Type B pancreatic cell (in vitro differentiated cells): ENCODE results near the gene C14orf39. TPM values are rescaled to one million over a fixed set of nuclear protein-coding genes. Genes with fewer than 3 reads are reported as not detected.
"Not testable (repeated sequence)": the region's sequence is repeated elsewhere in the genome, so short reads cannot be mapped to it uniquely, and the experiment has no call there.

Source experiments
- DNase-seq: peaks from one replicate; pipeline ENCODE4 v3.0.0; 2021; ENCODE audit warnings: mixed read lengths; ENCODE audit not compliant: unreplicated experiment; ENCODE audit errors: extremely low spot score
- H3K27ac Mint-ChIP-seq: 2 replicates; pipeline ENCODE4 v1.8.0; 2021; ENCODE audit warnings: mild to moderate bottlenecking, mixed read lengths
- H3K27me3 Mint-ChIP-seq: 2 replicates; pipeline ENCODE4 v1.8.0; 2021; ENCODE audit warnings: mixed read lengths
- H3K36me3 Mint-ChIP-seq: 2 replicates; pipeline ENCODE4 v1.8.0; 2021; ENCODE audit warnings: mixed read lengths
- H3K4me1 Mint-ChIP-seq: one replicate; pipeline ENCODE4 v1.8.0; 2021; ENCODE audit warnings: mixed read lengths; ENCODE audit not compliant: unreplicated experiment
- H3K4me3 Mint-ChIP-seq: 2 replicates; pipeline ENCODE4 v1.8.0; 2021; ENCODE audit warnings: mild to moderate bottlenecking, mixed read lengths
- H3K9me3 Mint-ChIP-seq: 2 replicates; pipeline ENCODE4 v1.8.0; 2021; ENCODE audit warnings: mixed read lengths
- total RNA-seq: library from RNA; stranded (reverse); gene quantifications from 2 replicates; pipeline ENCODE4 v1.2.1, GENCODE V29; 2021; ENCODE audit warnings: low replicate concordance
- TF ChIP-seq, protein P1 (sequence below): fragments of 200-600 bp; sonication (generic); conservative IDR thresholded peaks from 2 replicates; pipeline ENCODE4 v1.5.0; 2021; ENCODE audit warnings: antibody characterized with exemption, mild to moderate bottlenecking

C14orf39 gene
- total RNA-seq, 1 donor from 2014 or later = 0.80 TPM

DNA sequence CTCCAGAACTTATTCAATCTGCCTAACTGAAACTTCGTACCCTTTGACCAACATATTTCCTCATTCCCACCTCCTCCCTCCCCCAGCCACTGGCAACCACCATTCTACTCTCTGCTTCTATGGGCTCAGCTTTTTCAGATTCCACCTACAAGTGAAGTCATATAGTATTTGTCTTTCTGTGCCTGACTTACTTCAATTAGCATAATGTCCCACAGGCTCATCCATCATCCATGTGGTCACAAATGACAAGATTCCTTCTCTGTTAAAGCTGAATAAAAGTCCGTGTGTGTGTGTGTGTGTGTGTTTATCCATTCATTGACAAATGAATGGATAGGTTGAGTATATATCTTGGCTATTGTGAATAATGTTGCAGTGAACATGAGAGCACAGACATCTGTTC, 1.3 kb upstream of the C14orf39 start:
- peaks cover 36% of the 10 kb centered on the region for H3K27me3 Mint-ChIP-seq
- no peak overlapping the region for H3K27ac Mint-ChIP-seq
- H3K36me3 Mint-ChIP-seq = no peaks in the 10 kb centered on the region
- no peak for DNase-seq
- H3K4me1 Mint-ChIP-seq = no peaks in the 10 kb centered on the region
- no peak overlapping the region for H3K4me3 Mint-ChIP-seq
- TF ChIP-seq, protein P1, sequence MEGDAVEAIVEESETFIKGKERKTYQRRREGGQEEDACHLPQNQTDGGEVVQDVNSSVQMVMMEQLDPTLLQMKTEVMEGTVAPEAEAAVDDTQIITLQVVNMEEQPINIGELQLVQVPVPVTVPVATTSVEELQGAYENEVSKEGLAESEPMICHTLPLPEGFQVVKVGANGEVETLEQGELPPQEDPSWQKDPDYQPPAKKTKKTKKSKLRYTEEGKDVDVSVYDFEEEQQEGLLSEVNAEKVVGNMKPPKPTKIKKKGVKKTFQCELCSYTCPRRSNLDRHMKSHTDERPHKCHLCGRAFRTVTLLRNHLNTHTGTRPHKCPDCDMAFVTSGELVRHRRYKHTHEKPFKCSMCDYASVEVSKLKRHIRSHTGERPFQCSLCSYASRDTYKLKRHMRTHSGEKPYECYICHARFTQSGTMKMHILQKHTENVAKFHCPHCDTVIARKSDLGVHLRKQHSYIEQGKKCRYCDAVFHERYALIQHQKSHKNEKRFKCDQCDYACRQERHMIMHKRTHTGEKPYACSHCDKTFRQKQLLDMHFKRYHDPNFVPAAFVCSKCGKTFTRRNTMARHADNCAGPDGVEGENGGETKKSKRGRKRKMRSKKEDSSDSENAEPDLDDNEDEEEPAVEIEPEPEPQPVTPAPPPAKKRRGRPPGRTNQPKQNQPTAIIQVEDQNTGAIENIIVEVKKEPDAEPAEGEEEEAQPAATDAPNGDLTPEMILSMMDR = no peak
- H3K9me3 Mint-ChIP-seq = no peaks in the 10 kb centered on the region

DNA sequence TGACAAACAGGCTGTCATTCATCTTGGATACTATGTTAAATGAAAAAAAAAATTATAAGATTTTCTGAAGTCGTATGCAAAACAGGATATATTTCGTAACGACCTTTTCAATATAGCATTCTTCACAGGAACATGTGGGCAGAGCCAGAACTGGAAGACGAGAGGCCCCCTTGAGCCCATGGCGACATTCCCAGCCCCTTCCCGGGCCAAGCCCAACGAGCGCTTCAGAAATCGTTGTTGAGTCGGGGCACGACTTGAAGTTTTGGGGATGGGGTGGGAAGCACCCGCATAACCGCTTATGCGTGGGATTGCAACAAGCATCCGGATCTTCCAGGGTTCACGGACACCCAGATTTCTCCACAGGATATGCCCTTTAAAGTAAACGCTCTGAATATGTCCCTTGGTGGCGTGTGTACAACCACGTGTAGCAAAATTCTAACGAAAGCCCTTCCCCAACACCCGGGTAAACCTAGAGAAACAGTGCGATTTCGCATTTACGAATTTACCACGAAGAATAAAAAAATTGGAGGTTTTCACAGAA, 736 bp downstream of the C14orf39 start:
- peak overlapping the region; percentile 89 for H3K4me3 Mint-ChIP-seq
- no peak for DNase-seq
- H3K9me3 Mint-ChIP-seq = peaks cover 5% of the 10 kb centered on the region
- H3K36me3 Mint-ChIP-seq = peaks cover 5% of the 10 kb centered on the region
- H3K4me1 Mint-ChIP-seq = no peaks in the 10 kb centered on the region
- TF ChIP-seq, protein P1 = no peak
- H3K27ac Mint-ChIP-seq = peak overlapping the region; percentile 21
- H3K27me3 Mint-ChIP-seq = peaks cover 25% of the 10 kb centered on the region

DNA sequence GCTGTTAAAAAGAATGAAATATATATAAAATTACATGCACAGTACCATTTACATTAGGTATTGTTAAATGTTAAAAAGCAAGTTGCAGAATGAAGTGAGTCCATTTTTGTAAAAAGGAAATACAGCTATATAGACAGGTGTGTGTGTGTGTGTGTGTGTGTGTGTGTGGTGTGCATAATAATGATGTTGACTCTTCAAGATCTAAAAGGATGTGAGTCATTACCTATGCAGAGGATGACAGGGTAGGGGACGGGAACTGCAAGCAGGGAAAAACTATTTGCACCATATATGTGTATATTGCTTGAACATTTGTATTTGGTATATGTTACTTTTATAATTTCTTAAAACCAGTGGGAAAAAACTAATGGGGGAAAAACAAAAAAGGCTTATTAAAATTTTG, 3.1 kb downstream of the C14orf39 start:
- Mint-ChIP-seq H3K4me1 (no peaks in the 10 kb centered on the region), H3K4me3 (no peak overlapping the region)

DNA sequence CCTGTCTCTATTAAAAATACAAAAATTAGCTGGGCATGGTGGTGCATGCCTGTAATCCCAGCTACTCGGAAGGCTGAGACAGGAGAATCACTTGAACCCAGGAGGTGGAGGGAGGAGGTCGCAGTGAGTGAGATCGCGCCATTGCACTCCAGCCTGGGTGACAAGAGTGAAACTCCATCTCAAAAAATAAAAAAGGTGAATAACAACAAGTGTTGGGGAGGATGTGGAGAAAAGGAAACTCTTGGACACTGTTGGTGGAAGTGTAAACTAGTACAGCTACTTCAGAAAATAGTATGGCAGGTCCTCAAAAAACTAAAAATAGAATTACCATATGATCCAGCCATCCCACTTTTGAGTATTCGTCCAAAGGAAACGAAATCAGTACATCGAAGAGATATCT, 5.6 kb downstream of the C14orf39 start:
- H3K27ac Mint-ChIP-seq, H3K4me3 Mint-ChIP-seq, H3K9me3 Mint-ChIP-seq, H3K4me1 Mint-ChIP-seq, H3K36me3 Mint-ChIP-seq, DNase-seq: not testable (repeated sequence)
- peaks cover 22% of the 10 kb centered on the region for H3K27me3 Mint-ChIP-seq

More for the DNA sequence above, 3.1 kb downstream of the C14orf39 start:
- DNase-seq = no peak
- no peak overlapping the region for H3K27ac Mint-ChIP-seq
- peaks cover 9% of the 10 kb centered on the region for H3K9me3 Mint-ChIP-seq
- H3K36me3 Mint-ChIP-seq = peaks cover 5% of the 10 kb centered on the region
- TF ChIP-seq, protein P1 = no peak
- H3K27me3 Mint-ChIP-seq = peaks cover 25% of the 10 kb centered on the region

DNA sequence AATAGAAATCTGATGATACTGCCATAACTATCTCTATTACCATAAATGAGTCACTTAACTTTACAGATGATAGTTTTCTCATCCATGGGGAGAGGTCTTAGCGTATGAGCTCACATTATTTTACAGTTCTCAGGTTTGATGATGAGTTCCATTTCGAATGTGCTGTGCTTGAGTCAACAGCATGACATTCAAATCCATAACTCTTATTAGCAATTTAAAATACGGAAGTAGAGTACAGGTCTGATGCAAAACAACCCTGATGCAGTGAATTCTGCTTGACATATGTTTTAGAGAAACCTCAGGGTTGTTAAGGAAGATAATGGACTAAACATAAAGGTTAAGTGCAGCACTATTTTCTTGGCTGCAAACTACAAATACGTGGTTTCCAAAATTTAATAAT, 30.0 kb downstream of the C14orf39 start:
- TF ChIP-seq, protein P1 = no peak
- no peaks in the 10 kb centered on the region for H3K36me3 Mint-ChIP-seq
- H3K9me3 Mint-ChIP-seq = no peaks in the 10 kb centered on the region
- DNase-seq = no peak
- no peak overlapping the region for H3K4me3 Mint-ChIP-seq
- peaks cover 9% of the 10 kb centered on the region for H3K27me3 Mint-ChIP-seq
- no peaks in the 10 kb centered on the region for H3K4me1 Mint-ChIP-seq
- no peak overlapping the region for H3K27ac Mint-ChIP-seq

DNA sequence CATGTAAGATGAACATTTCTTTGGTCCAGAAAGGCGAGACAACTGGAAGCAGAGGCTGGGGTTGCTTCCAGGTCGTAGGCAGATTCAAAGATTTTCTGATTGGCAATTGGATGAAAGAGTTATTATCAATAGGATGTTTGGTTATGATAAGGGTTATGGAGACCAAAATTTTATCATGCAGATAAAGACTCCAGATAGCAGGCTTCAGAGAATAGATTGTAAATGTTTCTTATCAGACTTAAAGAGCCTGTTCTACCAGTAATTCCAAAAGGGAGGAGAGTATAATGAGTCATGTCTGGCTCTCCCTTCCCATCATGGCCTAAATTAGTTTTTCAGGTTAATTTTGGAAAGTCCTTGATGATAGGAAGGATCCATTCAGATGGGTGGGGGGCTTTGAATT, 55.6 kb downstream of the C14orf39 start:
- no peak for DNase-seq
- Mint-ChIP-seq H3K27me3 (no peaks in the 10 kb centered on the region), H3K27ac (no peak overlapping the region), H3K36me3 (no peaks in the 10 kb centered on the region), H3K4me3 (no peak overlapping the region), H3K4me1 (no peaks in the 10 kb centered on the region), H3K9me3 (peaks cover 4% of the 10 kb centered on the region)
- TF ChIP-seq, protein P1 = no peak
